AG10803 (cell line): ENCODE results near the gene LMO7.

Source experiments
- DNase-seq: peaks from one replicate; pipeline ENCODE4 v3.0.0; 2010; ENCODE audit warnings: low read depth
- H3K4me3 ChIP-seq: 2 replicates; pipeline ENCODE4 v1.5.1; 2011; ENCODE audit warnings: mild to moderate bottlenecking, low read length, control low read depth
- CTCF ChIP-seq: conservative IDR thresholded peaks from 2 replicates; pipeline ENCODE4 v1.5.1; 2011; ENCODE audit warnings: mild to moderate bottlenecking, low read length, control low read depth, inconsistent platforms

Gene LMO7

GRCh38 chr13:75760131-75761021 is 124.2 kb downstream of the LMO7 start:
- 0 out of 2 replicates have a peak, but pooled peaks have one; percentile 7 for TF ChIP-seq CTCF
- no peak for DNase-seq
- H3K4me3 ChIP-seq = peak overlapping the region; percentile 6; the same call in 1 of the 2 replicates

GRCh38 chr13:75761369-75761768 is 125.2 kb downstream of the LMO7 start:
- TF ChIP-seq CTCF = no peak
- peak overlapping the region; percentile 34 for H3K4me3 ChIP-seq
- no peak for DNase-seq

GRCh38 chr13:75762076-75762937 is 126.2 kb downstream of the LMO7 start:
- TF ChIP-seq CTCF = no peak
- DNase-seq = no peak
- H3K4me3 ChIP-seq = no peak overlapping the region; the same call in 1 of the 2 replicates

GRCh38 chr13:75762955-75763354 is 126.8 kb downstream of the LMO7 start:
- no peak for DNase-seq
- no peak overlapping the region for H3K4me3 ChIP-seq
- no peak for TF ChIP-seq CTCF

- DNase-seq = no peak
- no peak for TF ChIP-seq CTCF
- H3K4me3 ChIP-seq = no peak overlapping the region
Measured at GRCh38 chr13:75763512-75763911, 127.4 kb downstream of the LMO7 start.

- DNase-seq = no peak
- no peak overlapping the region for H3K4me3 ChIP-seq
- no peak for TF ChIP-seq CTCF
Measured at GRCh38 chr13:75764251-75764925, 128.3 kb downstream of the LMO7 start.
